HG03460 (cell line): ENCODE measurements around the gene CASP8.

Experiments used
- ATAC-seq: cut with Tn5 transposase; IDR thresholded peaks from one replicate; pipeline ENCODE4 v1.9.1; 2021; ENCODE audit not compliant: unreplicated experiment

Gene CASP8

GRCh38 chr2:201242571-201243277 lies 17.6 kb upstream of the CASP8 start:
- no peak for ATAC-seq

GRCh38 chr2:201244829-201245228 lies 15.5 kb upstream of the CASP8 start:
- ATAC-seq, result no peak

- ATAC-seq, result no peak
Measured at GRCh38 chr2:201246280-201246679, 14.1 kb upstream of the CASP8 start.

GRCh38 chr2:201248288-201248844 lies 12.0 kb upstream of the CASP8 start:
- ATAC-seq, result no peak

GRCh38 chr2:201249889-201250288 lies 10.4 kb upstream of the CASP8 start:
- no peak for ATAC-seq

GRCh38 chr2:201250741-201251140 lies 9.6 kb upstream of the CASP8 start:
- ATAC-seq, result no peak

GRCh38 chr2:201254081-201254730 lies 6.1 kb upstream of the CASP8 start:
- ATAC-seq, result no peak

GRCh38 chr2:201255408-201256033 lies 4.8 kb upstream of the CASP8 start:
- ATAC-seq, result no peak

GRCh38 chr2:201256082-201256481 lies 4.3 kb upstream of the CASP8 start:
- no peak for ATAC-seq

- ATAC-seq, result peak; percentile 42
Measured at GRCh38 chr2:201257381-201257955, 2.9 kb upstream of the CASP8 start.

- peak; percentile 55 for ATAC-seq
Measured at GRCh38 chr2:201257956-201258665, 2.2 kb upstream of the CASP8 start.

- ATAC-seq, result no peak
Measured at GRCh38 chr2:201258666-201259615, 1.4 kb upstream of the CASP8 start.

GRCh38 chr2:201261471-201261870 lies 1.1 kb downstream of the CASP8 start:
- no peak for ATAC-seq

GRCh38 chr2:201261906-201262305 lies 1.6 kb downstream of the CASP8 start:
- no peak for ATAC-seq

GRCh38 chr2:201262718-201263117 lies 2.4 kb downstream of the CASP8 start:
- ATAC-seq, result no peak

GRCh38 chr2:201263779-201264178 lies 3.4 kb downstream of the CASP8 start:
- no peak for ATAC-seq

GRCh38 chr2:201264472-201265173 lies 4.3 kb downstream of the CASP8 start:
- ATAC-seq, result no peak

GRCh38 chr2:201266629-201267028 lies 6.3 kb downstream of the CASP8 start:
- ATAC-seq, result no peak
